ENCODE results near the gene FLT3LG. TPM values are rescaled to one million over a fixed set of nuclear protein-coding genes. Genes with fewer than 3 reads are reported as not detected.

FLT3LG gene
- total RNA-seq, 1 donor from 2014 or later, result 4.7 TPM

GRCh38 chr19:49475995-49476880, 2.2 kb downstream of the FLT3LG start:
- intact Hi-C loops (cut with DNase I), result loop anchor here (2.0 kb wide), 1 partner anchor 71 kb away; no protein-coding TSS in a partner anchor
- peak; percentile 33 for ATAC-seq

GRCh38 chr19:49479975-49480628, 6.1 kb downstream of the FLT3LG start:
- no peak for DNase-seq (ENCODE audit: missing footprints)
- ATAC-seq, result no peak
- intact Hi-C loops (cut with DNase I), result no loop called here

More at GRCh38 chr19:49475995-49476880, 2.2 kb downstream of the FLT3LG start:
- DNase-seq (ENCODE audit: missing footprints), result no peak

- no peak for ATAC-seq
Measured at GRCh38 chr19:49481020-49481683, 7.1 kb downstream of the FLT3LG start.

DNA sequence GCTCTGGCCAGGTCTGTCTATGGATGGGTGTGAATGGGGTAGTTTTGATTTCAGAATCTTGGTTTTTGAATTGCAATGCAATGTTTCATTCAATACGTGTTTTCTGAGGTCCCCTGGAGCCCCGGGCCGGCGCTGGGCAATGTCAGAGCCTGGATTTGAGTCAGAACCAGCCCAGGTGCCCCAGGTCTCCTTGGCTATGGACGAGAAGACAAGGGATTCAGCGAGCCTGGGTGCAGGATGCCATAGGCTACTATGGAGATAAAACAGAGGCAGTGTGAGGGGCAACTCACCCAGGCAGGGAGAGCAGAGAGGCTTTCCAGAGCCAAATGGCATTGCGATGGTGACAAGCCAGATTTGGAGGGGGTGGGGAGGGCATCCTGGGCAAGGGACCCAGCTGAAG, 12.2 kb downstream of the FLT3LG start:
- DNase-seq (ENCODE audit: missing footprints) (no peak), ATAC-seq (no peak)
- intact Hi-C loops (cut with DNase I), result no loop called here

More at GRCh38 chr19:49481020-49481683, 7.1 kb downstream of the FLT3LG start:
- intact Hi-C loops (cut with DNase I), result no loop called here
- DNase-seq (ENCODE audit: missing footprints), result no peak

DNA sequence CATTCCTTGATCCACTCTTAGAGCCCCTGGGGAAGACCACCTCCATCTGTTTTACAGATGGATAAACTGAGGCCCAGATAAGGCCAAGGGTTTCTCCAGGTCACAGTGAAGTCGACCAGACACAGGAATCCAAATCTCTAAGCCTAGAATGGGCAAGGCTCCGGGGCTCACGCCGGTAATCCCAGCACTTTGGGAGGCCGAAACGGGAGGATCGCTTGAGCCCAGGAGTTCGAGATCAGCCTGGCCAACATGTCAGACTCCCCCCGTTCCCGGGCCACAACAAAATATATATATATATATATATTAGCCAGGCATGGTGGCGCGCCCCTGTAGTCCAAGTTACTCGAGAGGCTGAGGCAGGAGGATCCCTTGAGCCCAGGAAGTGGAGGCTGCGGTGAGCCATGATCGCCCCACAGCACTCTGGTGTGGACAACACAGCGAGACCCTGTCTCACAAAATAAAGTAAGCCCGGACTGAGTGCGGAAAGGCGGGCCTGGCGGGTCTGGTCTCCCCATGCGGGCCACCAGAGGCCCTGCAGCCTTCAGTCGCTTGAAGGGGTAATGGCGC, 12.8 kb downstream of the FLT3LG start:
- DNase-seq (ENCODE audit: missing footprints) (no peak), ATAC-seq (no peak)
- intact Hi-C loops (cut with DNase I), result loop anchor here (1.0 kb wide), 1 partner anchor 10 kb away; the partner anchor contains the start of gene RPS11

- intact Hi-C loops (cut with DNase I), result loop anchor here (1.0 kb wide), 1 partner anchor 9 kb away; the partner anchor contains the start of gene RPS11
- ATAC-seq, result peak; percentile 99
- peak; percentile 100 for DNase-seq (ENCODE audit: missing footprints)
Measured at GRCh38 chr19:49487277-49488045, 13.4 kb downstream of the FLT3LG start, which contains the start of gene RPL13A. TSS of gene RPL13A (plus strand) at chr19:49487608. CDS start at chr19:49487630, 22 bp downstream.

- ATAC-seq, result no peak
- intact Hi-C loops (cut with DNase I), result no loop called here
Measured at GRCh38 chr19:49488046-49488862, 14.2 kb downstream of the FLT3LG start.

GRCh38 chr19:49488863-49489537, 15.0 kb downstream of the FLT3LG start:
- no peak for DNase-seq (ENCODE audit: missing footprints)
- no peak for ATAC-seq
- intact Hi-C loops (cut with DNase I), result no loop called here

More at GRCh38 chr19:49488046-49488862, 14.2 kb downstream of the FLT3LG start:
- DNase-seq (ENCODE audit: missing footprints), result no peak

DNA sequence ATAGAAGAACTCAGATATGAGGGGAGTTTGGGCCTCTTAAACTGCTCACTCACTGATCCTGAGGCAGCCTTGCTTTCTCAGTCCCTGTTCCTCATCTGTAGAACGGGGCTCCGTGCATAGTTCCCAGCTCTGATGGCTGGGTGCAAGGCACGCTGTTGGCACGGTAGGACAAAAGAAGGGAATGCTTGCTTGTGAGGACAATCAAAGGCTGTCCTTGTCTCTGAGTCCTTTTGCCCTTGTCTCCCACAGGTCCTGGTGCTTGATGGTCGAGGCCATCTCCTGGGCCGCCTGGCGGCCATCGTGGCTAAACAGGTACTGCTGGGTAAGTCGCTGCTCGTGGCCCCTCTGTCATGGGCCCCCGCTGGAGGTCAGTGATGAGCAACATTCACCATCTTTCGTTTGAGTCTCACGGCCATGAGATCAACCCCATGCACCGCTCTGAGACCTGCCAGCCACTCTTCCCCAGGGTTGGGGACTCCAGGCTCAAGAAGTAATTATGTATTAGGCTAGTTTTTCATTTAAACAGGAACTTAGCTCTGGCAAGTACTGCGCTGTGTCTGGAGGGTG, 15.7 kb downstream of the FLT3LG start:
- no peak for ATAC-seq
- intact Hi-C loops (cut with DNase I), result loop anchor here (10.0 kb wide), 1 partner anchor 385 kb away; the partner anchor contains the start of genes AKT1S1 and TBC1D17
- no peak for DNase-seq (ENCODE audit: missing footprints)

GRCh38 chr19:49490287-49491029, 16.4 kb downstream of the FLT3LG start:
- ATAC-seq (no peak), DNase-seq (ENCODE audit: missing footprints) (no peak)
- intact Hi-C loops (cut with DNase I), result loop anchor here (10.0 kb wide), 1 partner anchor 384 kb away; the partner anchor contains the start of genes AKT1S1 and TBC1D17

DNA sequence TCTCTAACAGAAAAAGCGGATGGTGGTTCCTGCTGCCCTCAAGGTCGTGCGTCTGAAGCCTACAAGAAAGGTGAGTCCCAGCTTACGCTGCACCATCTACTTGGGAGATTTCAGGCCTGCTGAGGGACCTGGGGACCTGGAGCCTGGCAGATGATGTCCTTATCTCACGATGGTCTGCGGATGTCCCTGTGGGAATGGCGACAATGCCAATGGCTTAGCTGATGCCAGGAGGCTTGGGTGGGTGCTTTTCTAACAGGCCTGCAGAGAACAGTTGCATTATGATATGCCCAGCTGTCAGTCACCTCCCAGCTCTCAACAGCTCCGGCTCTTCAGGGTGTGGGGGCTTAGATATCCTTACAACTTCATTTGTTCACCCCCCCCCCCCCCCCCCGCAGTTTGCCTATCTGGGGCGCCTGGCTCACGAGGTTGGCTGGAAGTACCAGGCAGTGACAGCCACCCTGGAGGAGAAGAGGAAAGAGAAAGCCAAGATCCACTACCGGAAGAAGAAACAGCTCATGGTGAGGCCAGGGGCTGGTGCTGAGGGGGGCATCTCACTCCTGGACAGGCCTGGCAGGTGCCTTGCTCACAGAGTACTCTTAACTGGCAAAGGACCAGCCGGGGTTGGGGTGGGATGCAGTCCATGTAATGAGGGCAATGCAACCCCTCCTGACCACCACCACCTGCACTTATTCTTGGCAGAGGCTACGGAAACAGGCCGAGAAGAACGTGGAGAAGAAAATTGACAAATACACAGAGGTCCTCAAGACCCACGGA, 17.2 kb downstream of the FLT3LG start:
- ATAC-seq, result no peak
- no peak for DNase-seq (ENCODE audit: missing footprints)
- intact Hi-C loops (cut with DNase I), result loop anchor here (10.0 kb wide), 1 partner anchor 384 kb away; the partner anchor contains the start of genes AKT1S1 and TBC1D17

GRCh38 chr19:49491804-49492572, 18.0 kb downstream of the FLT3LG start:
- ATAC-seq (no peak), DNase-seq (ENCODE audit: missing footprints) (no peak)
- intact Hi-C loops (cut with DNase I), result loop anchor here (10.0 kb wide), 1 partner anchor 383 kb away; the partner anchor contains the start of genes AKT1S1 and TBC1D17

GRCh38 chr19:49492573-49493405, 18.8 kb downstream of the FLT3LG start:
- intact Hi-C loops (cut with DNase I), result loop anchor here (10.0 kb wide), 1 partner anchor 382 kb away; the partner anchor contains the start of genes AKT1S1 and TBC1D17

More at GRCh38 chr19:49492573-49493405, 18.8 kb downstream of the FLT3LG start:
- no peak for ATAC-seq
- DNase-seq (ENCODE audit: missing footprints), result no peak

Data from Right ventricle myocardium inferior (tissue), 1 donor.